HG02642 (cell line): Measurements from ENCODE around the gene ARIH1.
"Not testable (repeated sequence)": the region's sequence is repeated elsewhere in the genome, so short reads cannot be mapped to it uniquely, and the experiment has no call there.

Source experiments
- ATAC-seq: cut with Tn5 transposase; IDR thresholded peaks from one replicate; pipeline ENCODE4 v1.9.1; 2021; ENCODE audit warnings: mild to moderate bottlenecking; ENCODE audit not compliant: unreplicated experiment, poor library complexity

The ARIH1 gene

GRCh38 chr15:72592097-72592496 is 118.0 kb downstream of the ARIH1 start:
- ATAC-seq: no peak

- ATAC-seq: no peak
These were observed 118.5 kb downstream of the ARIH1 start for GRCh38 chr15:72592676-72593075.

GRCh38 chr15:72593838-72594237 is 119.7 kb downstream of the ARIH1 start:
- ATAC-seq: no peak

GRCh38 chr15:72599855-72600464 is 125.8 kb downstream of the ARIH1 start:
- no peak for ATAC-seq

- no peak for ATAC-seq
These were observed 130.7 kb downstream of the ARIH1 start for GRCh38 chr15:72604794-72605193.

- not testable (repeated sequence) for ATAC-seq
These were observed 134.0 kb downstream of the ARIH1 start for GRCh38 chr15:72608084-72608483.

GRCh38 chr15:72609862-72610261 is 135.7 kb downstream of the ARIH1 start:
- no peak for ATAC-seq

GRCh38 chr15:72612324-72612723 is 138.2 kb downstream of the ARIH1 start:
- ATAC-seq: not testable (repeated sequence)

GRCh38 chr15:72614810-72615532 is 140.8 kb downstream of the ARIH1 start:
- no peak for ATAC-seq

- not testable (repeated sequence) for ATAC-seq
These were observed 141.6 kb downstream of the ARIH1 start for GRCh38 chr15:72615533-72616233.

GRCh38 chr15:72616491-72617210 is 142.5 kb downstream of the ARIH1 start:
- no peak for ATAC-seq

- ATAC-seq: not testable (repeated sequence)
These were observed 149.7 kb downstream of the ARIH1 start for GRCh38 chr15:72623854-72624253.

GRCh38 chr15:72626153-72626552 is 152.0 kb downstream of the ARIH1 start:
- ATAC-seq: not testable (repeated sequence)

GRCh38 chr15:72628249-72629067 is 154.3 kb downstream of the ARIH1 start:
- not testable (repeated sequence) for ATAC-seq

- ATAC-seq: not testable (repeated sequence)
These were observed 155.0 kb downstream of the ARIH1 start for GRCh38 chr15:72629068-72629570.

- peak; percentile 70 for ATAC-seq
These were observed 162.6 kb downstream of the ARIH1 start for GRCh38 chr15:72636519-72637282.

GRCh38 chr15:72639759-72640483 is 165.8 kb downstream of the ARIH1 start:
- not testable (repeated sequence) for ATAC-seq

- not testable (repeated sequence) for ATAC-seq
These were observed 168.1 kb downstream of the ARIH1 start for GRCh38 chr15:72642271-72642670.
